Large intestine (tissue), 3 donors: ENCODE data around the gene MTR. TPM values are rescaled to one million over a fixed set of nuclear protein-coding genes. Genes with fewer than 3 reads are reported as not detected.

Source experiments
- DNase-seq, 2 donors: peaks; one replicate each; pipeline versions ENCODE4 v3.0.0 to v3.0.0-alpha.2; 2013
- H3K27ac ChIP-seq: one replicate; pipeline ENCODE4 v1.5.1; 2013; ENCODE audit warnings: low read length
- H3K27me3 ChIP-seq: 2 replicates; pipeline ENCODE4 v1.6.1; 2013; ENCODE audit warnings: low read length; ENCODE audit not compliant: control insufficient read depth, insufficient read depth
- H3K36me3 ChIP-seq: 2 replicates; pipeline ENCODE4 v1.6.1; 2013; ENCODE audit warnings: low read length; ENCODE audit not compliant: control insufficient read depth, insufficient read depth
- H3K4me1 ChIP-seq: one replicate; pipeline ENCODE4 v1.6.1; 2013; ENCODE audit warnings: low read length; ENCODE audit not compliant: control insufficient read depth, insufficient read depth
- H3K4me3 ChIP-seq: one replicate; pipeline ENCODE4 v1.5.1; 2013; ENCODE audit warnings: low read length
- H3K9me3 ChIP-seq: one replicate; pipeline ENCODE4 v1.6.1; 2013; ENCODE audit warnings: mild to moderate bottlenecking, low read depth, low read length, moderate library complexity; ENCODE audit not compliant: control insufficient read depth
- WGBS: methylation state at CpG from one replicate; pipeline ENCODE4 v1.1.5; 2013; ENCODE audit warnings: low lambda C conversion rate; ENCODE audit not compliant: insufficient coverage; 5-methylcytosine and 5-hydroxymethylcytosine counted together
- polyA plus RNA-seq: library from polyadenylated mRNA; unstranded; fragments of 120-200 nt; gene quantifications from one replicate; pipeline ENCODE4 v1.2.1, GENCODE V29; 2013

The MTR gene
- polyA plus RNA-seq, 1 donor, result 20.2 TPM

DNA sequence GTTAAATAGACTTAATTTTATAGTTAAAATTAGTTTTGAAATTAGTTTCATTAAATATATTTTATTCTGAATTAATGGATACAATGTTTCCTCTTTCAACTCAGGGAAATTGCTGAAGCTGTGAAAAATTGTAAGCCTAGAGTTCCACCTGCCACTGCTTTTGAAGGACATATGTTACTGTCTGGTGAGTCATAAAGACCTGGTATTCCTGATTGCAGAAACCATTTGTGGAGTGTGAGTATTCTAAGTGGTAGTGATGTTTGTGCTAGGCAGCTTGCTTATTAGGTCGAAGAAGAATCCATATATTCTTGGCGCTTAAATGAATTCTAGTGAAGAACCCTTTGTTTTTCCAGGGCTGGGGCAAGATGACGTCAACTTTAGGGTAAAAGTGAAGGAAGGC is 34.0 kb downstream of the MTR start:
- Histone ChIP-seq H3K4me3 (no peak overlapping the region), H3K9me3 (no peaks in the 10 kb centered on the region), H3K27ac (no peak overlapping the region), H3K4me1 (peaks cover 3% of the 10 kb centered on the region), H3K36me3 (peaks cover 56% of the 10 kb centered on the region), H3K27me3 (no peaks in the 10 kb centered on the region)
- DNase-seq, result no peak
- WGBS, result no CpG with 5 or more reads among the region's 3 CpGs

- Histone ChIP-seq H3K36me3 (peaks cover 53% of the 10 kb centered on the region), H3K9me3 (no peaks in the 10 kb centered on the region), H3K4me3 (no peak overlapping the region), H3K27me3 (no peaks in the 10 kb centered on the region), H3K4me1 (peaks cover 6% of the 10 kb centered on the region), H3K27ac (no peak overlapping the region)
- no peak for DNase-seq
- WGBS, result 100% methylated on average over 2 of the region's 3 CpGs
Measured at GRCh38 chr1:236830116-236830515, 35.0 kb downstream of the MTR start.

GRCh38 chr1:236830560-236830959 is 35.5 kb downstream of the MTR start:
- WGBS, result no CpG with 5 or more reads among the region's 6 CpGs
- no peak for DNase-seq
- H3K36me3 ChIP-seq, result peaks cover 49% of the 10 kb centered on the region
- H3K27ac ChIP-seq, result no peak overlapping the region
- no peaks in the 10 kb centered on the region for H3K9me3 ChIP-seq
- H3K4me1 ChIP-seq, result peaks cover 7% of the 10 kb centered on the region
- no peaks in the 10 kb centered on the region for H3K27me3 ChIP-seq
- no peak overlapping the region for H3K4me3 ChIP-seq

GRCh38 chr1:236833575-236833974 is 38.5 kb downstream of the MTR start:
- Histone ChIP-seq H3K4me1 (peaks cover 11% of the 10 kb centered on the region), H3K27ac (peak overlapping the region; percentile 27), H3K36me3 (peaks cover 47% of the 10 kb centered on the region), H3K4me3 (no peak overlapping the region), H3K9me3 (no peaks in the 10 kb centered on the region), H3K27me3 (no peaks in the 10 kb centered on the region)
- DNase-seq, result peak; percentile 25 to 52
- 40% methylated on average over 1 of the region's 2 CpGs for WGBS

DNA sequence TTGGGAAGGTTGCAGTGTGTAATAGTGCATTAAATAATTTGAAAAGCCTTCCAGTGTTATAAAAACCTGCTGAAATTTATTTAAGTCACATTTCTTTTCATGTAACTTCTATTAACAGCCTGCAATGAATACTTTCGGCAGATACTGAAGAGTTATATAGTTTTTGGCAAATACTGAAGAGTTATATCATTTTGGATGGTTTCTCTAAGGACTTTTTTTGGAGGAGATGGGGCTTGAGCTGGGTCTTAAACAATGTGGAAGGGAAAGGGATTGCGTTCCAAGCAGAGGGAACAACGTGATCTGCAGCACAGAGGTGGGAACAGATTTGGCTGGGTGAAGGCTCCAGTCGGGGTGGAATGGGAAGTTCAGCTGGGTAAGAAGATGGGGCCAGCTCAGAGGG is 39.8 kb downstream of the MTR start:
- Histone ChIP-seq H3K27me3 (no peaks in the 10 kb centered on the region), H3K27ac (no peak overlapping the region), H3K36me3 (peaks cover 41% of the 10 kb centered on the region), H3K9me3 (no peaks in the 10 kb centered on the region), H3K4me1 (peaks cover 11% of the 10 kb centered on the region), H3K4me3 (no peak overlapping the region)
- no peak for DNase-seq
- 90% methylated on average over 2 of the region's 4 CpGs for WGBS

DNA sequence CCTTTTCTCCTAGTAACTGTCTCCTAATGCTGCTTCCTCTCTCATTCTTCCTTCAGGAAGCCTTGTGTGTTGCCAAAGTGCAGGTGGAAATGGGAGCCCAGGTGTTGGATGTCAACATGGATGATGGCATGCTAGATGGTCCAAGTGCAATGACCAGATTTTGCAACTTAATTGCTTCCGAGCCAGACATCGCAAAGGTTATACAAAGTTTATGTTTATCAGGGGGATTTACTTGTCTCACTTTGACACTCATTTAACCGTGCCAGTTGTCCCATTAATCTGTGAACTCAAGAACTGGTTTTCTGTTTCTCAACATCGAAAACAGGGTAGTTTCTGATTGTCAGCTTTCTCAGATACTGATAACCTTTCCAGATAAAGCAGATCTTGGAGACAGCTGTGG is 40.4 kb downstream of the MTR start:
- no peak overlapping the region for H3K4me3 ChIP-seq
- H3K4me1 ChIP-seq, result peaks cover 11% of the 10 kb centered on the region
- H3K36me3 ChIP-seq, result peaks cover 44% of the 10 kb centered on the region
- 0% methylated on average over 1 of the region's 4 CpGs for WGBS
- H3K27me3 ChIP-seq, result no peaks in the 10 kb centered on the region
- H3K27ac ChIP-seq, result peak overlapping the region; percentile 58
- DNase-seq, result peak; percentile 79 to 85
- no peaks in the 10 kb centered on the region for H3K9me3 ChIP-seq

GRCh38 chr1:236836157-236836556 is 41.1 kb downstream of the MTR start:
- Histone ChIP-seq H3K4me3 (no peak overlapping the region), H3K27me3 (no peaks in the 10 kb centered on the region), H3K27ac (peak overlapping the region; percentile 58), H3K9me3 (no peaks in the 10 kb centered on the region), H3K36me3 (peaks cover 37% of the 10 kb centered on the region), H3K4me1 (peaks cover 11% of the 10 kb centered on the region)
- WGBS, result 63% methylated on average over 3 of the region's 5 CpGs
- DNase-seq, result no peak

GRCh38 chr1:236837115-236837514 is 42.0 kb downstream of the MTR start:
- no peak overlapping the region for H3K27ac ChIP-seq
- H3K4me3 ChIP-seq, result no peak overlapping the region
- H3K9me3 ChIP-seq, result no peaks in the 10 kb centered on the region
- H3K36me3 ChIP-seq, result peaks cover 31% of the 10 kb centered on the region
- no CpG with 5 or more reads among the region's 4 CpGs for WGBS
- peaks cover 11% of the 10 kb centered on the region for H3K4me1 ChIP-seq
- no peaks in the 10 kb centered on the region for H3K27me3 ChIP-seq
- DNase-seq, result no peak

- H3K36me3 ChIP-seq, result peaks cover 28% of the 10 kb centered on the region
- no peak overlapping the region for H3K4me3 ChIP-seq
- DNase-seq, result no peak
- 100% methylated on average over 1 of the region's 2 CpGs for WGBS
- H3K9me3 ChIP-seq, result no peaks in the 10 kb centered on the region
- peaks cover 10% of the 10 kb centered on the region for H3K4me1 ChIP-seq
- no peak overlapping the region for H3K27ac ChIP-seq
- H3K27me3 ChIP-seq, result no peaks in the 10 kb centered on the region
Measured at GRCh38 chr1:236837897-236838296, 42.8 kb downstream of the MTR start.

DNA sequence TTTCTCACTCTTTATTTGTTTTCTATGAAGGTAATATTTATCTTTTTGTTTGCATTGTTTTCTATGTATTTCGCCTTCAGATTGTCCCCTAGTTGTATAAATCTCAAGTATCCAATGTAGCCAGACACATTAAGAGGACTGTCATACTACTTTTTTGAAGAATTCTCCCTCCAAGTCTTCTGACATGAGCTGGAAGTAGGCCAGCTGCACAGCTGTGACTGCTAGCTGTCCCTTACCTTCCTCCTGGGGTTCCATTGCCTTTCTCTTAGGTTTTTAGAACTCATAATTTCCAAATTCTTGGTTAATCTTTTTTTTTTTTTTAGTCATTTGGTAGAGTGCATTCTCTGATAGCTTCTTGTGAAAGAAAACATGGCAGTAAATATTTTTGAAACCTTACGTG is 46.2 kb downstream of the MTR start:
- H3K4me3 ChIP-seq, result no peak overlapping the region
- H3K36me3 ChIP-seq, result peaks cover 28% of the 10 kb centered on the region
- no peak for DNase-seq
- no peaks in the 10 kb centered on the region for H3K9me3 ChIP-seq
- peaks cover under 1% of the 10 kb centered on the region for H3K4me1 ChIP-seq
- H3K27ac ChIP-seq, result no peak overlapping the region
- 88% methylated on average over 1 of the region's 2 CpGs for WGBS
- H3K27me3 ChIP-seq, result no peaks in the 10 kb centered on the region

DNA sequence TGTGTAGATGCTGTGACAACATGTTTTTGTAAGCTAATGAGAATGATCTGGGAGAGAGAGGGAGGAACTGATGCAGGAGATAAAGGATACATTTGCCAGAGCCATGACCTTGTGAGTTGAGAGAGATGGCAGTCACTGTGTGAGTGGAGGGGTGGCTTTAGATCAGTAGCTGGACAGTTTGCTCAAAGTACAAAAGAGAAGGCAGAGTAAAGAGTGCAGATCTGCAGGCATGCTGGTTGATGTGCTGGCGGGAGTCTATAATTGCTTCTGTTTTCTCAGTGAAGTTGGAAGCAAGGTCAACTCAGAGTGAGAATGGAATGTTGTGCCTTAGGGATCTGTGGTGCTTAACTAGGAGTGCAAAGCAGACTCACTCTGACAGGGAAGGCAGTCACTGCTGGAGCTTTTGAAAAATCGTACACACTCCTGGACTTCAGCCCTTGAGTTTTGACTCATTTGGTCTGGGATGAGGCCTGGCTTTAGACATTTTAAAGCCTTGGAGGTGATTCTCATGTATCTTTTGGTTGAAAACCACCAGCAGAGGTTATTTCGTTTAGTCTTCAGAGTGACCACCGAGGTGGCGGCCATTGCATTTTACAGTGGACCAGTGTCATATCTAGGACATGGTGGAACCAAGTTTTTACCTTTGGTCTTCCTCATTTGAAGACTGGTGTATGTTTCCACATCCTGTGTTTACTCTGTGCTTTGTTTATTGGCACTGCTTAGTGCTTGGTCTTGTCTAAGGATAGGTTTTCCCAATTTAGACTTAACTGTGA is 49.6 kb downstream of the MTR start:
- WGBS, result no CpG with 5 or more reads among the region's 5 CpGs
- peaks cover 23% of the 10 kb centered on the region for H3K36me3 ChIP-seq
- no peaks in the 10 kb centered on the region for H3K4me1 ChIP-seq
- no peaks in the 10 kb centered on the region for H3K27me3 ChIP-seq
- no peaks in the 10 kb centered on the region for H3K9me3 ChIP-seq
- no peak overlapping the region for H3K4me3 ChIP-seq
- no peak for DNase-seq
- no peak overlapping the region for H3K27ac ChIP-seq
